ENCODE data around the gene ADCY2. TPM values are rescaled to one million over a fixed set of nuclear protein-coding genes. Genes with fewer than 3 reads are reported as not detected.

The ADCY2 gene
- total RNA-seq, 4 donors from 2014 or later = 2.6 to 24.8 (median 10.9) TPM

- Histone ChIP-seq H3K9me3 (no peaks in the 10 kb centered on the region), H3K27me3 (peaks cover 8% of the 10 kb centered on the region), H3K27ac (no peak within 1 kb of the TSS), H3K36me3 (no peaks in the 10 kb centered on the region), H3K4me1 (peaks cover 22% of the 10 kb centered on the region), H3K4me3 (peak within 1 kb of the TSS; percentile 59)
- peak; percentile 68 to 80 for DNase-seq (ENCODE audit: low spot score in 2 of 2)
- 10% methylated on average over 4 of the region's 76 CpGs for WGBS
- TF ChIP-seq POLR2A (IDR thresholded peaks at IDR 0.05) (no peak), CTCF (IDR thresholded peaks at IDR 0.05) (peak in 1 of 2 donors; percentile 16)
Observed at GRCh38 chr5:7850395-7851239, 454.7 kb downstream of the ADCY2 start, which contains the start of gene CFAP90. Gene CFAP90 (minus strand): TSS chr5:7851133. CDS start chr5:7851021, 112 bp downstream.

GRCh38 chr5:7851240-7851592, 455.3 kb downstream of the ADCY2 start:
- Histone ChIP-seq H3K27me3 (peaks cover 8% of the 10 kb centered on the region), H3K4me3 (peak overlapping the region; percentile 59), H3K4me1 (peaks cover 22% of the 10 kb centered on the region), H3K27ac (no peak overlapping the region), H3K9me3 (no peaks in the 10 kb centered on the region), H3K36me3 (no peaks in the 10 kb centered on the region)
- TF ChIP-seq EP300 (IDR thresholded peaks at IDR 0.05) = no peak
- no peak for TF ChIP-seq CTCF (IDR thresholded peaks at IDR 0.05)
- no peak for TF ChIP-seq POLR2AphosphoS5 (IDR thresholded peaks at IDR 0.05)
- no peak for TF ChIP-seq POLR2A (IDR thresholded peaks at IDR 0.05)
- 85% methylated on average over 12 of the region's 16 CpGs for WGBS
- DNase-seq (ENCODE audit: low spot score in 2 of 2) = no peak

GRCh38 chr5:7851617-7852289, 455.8 kb downstream of the ADCY2 start:
- H3K4me1 ChIP-seq = peaks cover 22% of the 10 kb centered on the region
- TF ChIP-seq CTCF (IDR thresholded peaks at IDR 0.05) = no peak
- no peak for TF ChIP-seq POLR2A (IDR thresholded peaks at IDR 0.05)
- TF ChIP-seq EP300 (IDR thresholded peaks at IDR 0.05) = no peak
- no peak for TF ChIP-seq POLR2AphosphoS5 (IDR thresholded peaks at IDR 0.05)
- H3K4me3 ChIP-seq = no peak overlapping the region
- no peaks in the 10 kb centered on the region for H3K9me3 ChIP-seq
- no peak for DNase-seq (ENCODE audit: low spot score in 2 of 2)
- H3K36me3 ChIP-seq = no peaks in the 10 kb centered on the region
- WGBS = 92% methylated on average over 8 of the region's 8 CpGs
- peaks cover 8% of the 10 kb centered on the region for H3K27me3 ChIP-seq
- H3K27ac ChIP-seq = no peak overlapping the region

- Histone ChIP-seq H3K27ac (no peak overlapping the region), H3K4me3 (no peak overlapping the region), H3K36me3 (no peaks in the 10 kb centered on the region), H3K9me3 (no peaks in the 10 kb centered on the region), H3K4me1 (peaks cover 22% of the 10 kb centered on the region), H3K27me3 (peaks cover 8% of the 10 kb centered on the region)
- 88% methylated on average over 1 of the region's 1 CpG for WGBS
- no peak for TF ChIP-seq EP300 (IDR thresholded peaks at IDR 0.05)
- TF ChIP-seq CTCF (IDR thresholded peaks at IDR 0.05) = no peak
- TF ChIP-seq POLR2AphosphoS5 (IDR thresholded peaks at IDR 0.05) = no peak
- no peak for TF ChIP-seq POLR2A (IDR thresholded peaks at IDR 0.05)
- DNase-seq (ENCODE audit: low spot score in 2 of 2) = no peak
Observed at GRCh38 chr5:7852542-7852941, 456.6 kb downstream of the ADCY2 start.

- peaks cover 22% of the 10 kb centered on the region for H3K4me1 ChIP-seq
- TF ChIP-seq CTCF (IDR thresholded peaks at IDR 0.05) = no peak
- H3K27me3 ChIP-seq = peaks cover 8% of the 10 kb centered on the region
- no peaks in the 10 kb centered on the region for H3K9me3 ChIP-seq
- no peak overlapping the region for H3K4me3 ChIP-seq
- no peak for DNase-seq (ENCODE audit: low spot score in 2 of 2)
- 88% methylated on average over 2 of the region's 2 CpGs for WGBS
- no peaks in the 10 kb centered on the region for H3K36me3 ChIP-seq
- H3K27ac ChIP-seq = no peak overlapping the region
Observed at GRCh38 chr5:7852988-7853387, 457.1 kb downstream of the ADCY2 start.
